BJ (cell line): ENCODE measurements around the gene RSRP1. TPM values are rescaled to one million over a fixed set of nuclear protein-coding genes. Genes with fewer than 3 reads are reported as not detected.

Experiments used
- CTCF ChIA-PET: fragments of 350-600 bp; formaldehyde crosslinking; extraction: SDS; loops from one replicate; lab custom pipeline; 2021; ENCODE audit warnings: antibody characterized with exemption, inconsistent platforms; lab: Yijun Ruan, JAX
- POLR2A ChIA-PET: fragments of 300-600 bp; sonication (Branson Sonifier 250); formaldehyde crosslinking; extraction: SDS; loops from one replicate; lab custom pipeline; 2021; ENCODE audit warnings: antibody characterized with exemption; lab: Charles Lee
- DNase-seq: peaks from one replicate; pipeline ENCODE4 v3.0.0-alpha.2; 2011; ENCODE audit warnings: low read depth
- H3K27me3 ChIP-seq: 2 replicates; pipeline ENCODE4 v1.6.0; 2011; ENCODE audit warnings: low read length; ENCODE audit not compliant: control insufficient read depth, insufficient read depth
- H3K36me3 ChIP-seq: 2 replicates; pipeline ENCODE4 v1.5.1; 2011; ENCODE audit warnings: low read length; ENCODE audit not compliant: control insufficient read depth, insufficient read depth
- H3K4me3 ChIP-seq: 2 replicates; pipeline ENCODE4 v1.5.1; 2011; ENCODE audit warnings: low read depth, mild to moderate bottlenecking, control low read depth, low read length
- polyA plus RNA-seq: library from polyadenylated mRNA; depleted of rRNA; stranded (reverse); fragments of >200 nt; gene quantifications from 2 replicates; pipeline ENCODE4 v1.2.3, GENCODE V29; 2011
- TF ChIP-seq, protein P1 (sequence below): IDR thresholded peaks from 2 replicates; pipeline ENCODE4 v1.5.1; 2011; ENCODE audit warnings: low read depth, mild to moderate bottlenecking, control low read depth, inconsistent platforms, low read length, moderate library complexity; ENCODE audit not compliant: insufficient read depth

Gene RSRP1
- polyA plus RNA-seq, 1 experiment = 70.4 TPM

- ChIA-PET CTCF (interaction anchor here (0.6 to 1.2 kb wide), 2 partner anchors 10 to 1152 kb away, joined by 3 read pairs; no protein-coding TSS in a partner anchor), POLR2A (no interaction called here)
- TF ChIP-seq, protein P1, sequence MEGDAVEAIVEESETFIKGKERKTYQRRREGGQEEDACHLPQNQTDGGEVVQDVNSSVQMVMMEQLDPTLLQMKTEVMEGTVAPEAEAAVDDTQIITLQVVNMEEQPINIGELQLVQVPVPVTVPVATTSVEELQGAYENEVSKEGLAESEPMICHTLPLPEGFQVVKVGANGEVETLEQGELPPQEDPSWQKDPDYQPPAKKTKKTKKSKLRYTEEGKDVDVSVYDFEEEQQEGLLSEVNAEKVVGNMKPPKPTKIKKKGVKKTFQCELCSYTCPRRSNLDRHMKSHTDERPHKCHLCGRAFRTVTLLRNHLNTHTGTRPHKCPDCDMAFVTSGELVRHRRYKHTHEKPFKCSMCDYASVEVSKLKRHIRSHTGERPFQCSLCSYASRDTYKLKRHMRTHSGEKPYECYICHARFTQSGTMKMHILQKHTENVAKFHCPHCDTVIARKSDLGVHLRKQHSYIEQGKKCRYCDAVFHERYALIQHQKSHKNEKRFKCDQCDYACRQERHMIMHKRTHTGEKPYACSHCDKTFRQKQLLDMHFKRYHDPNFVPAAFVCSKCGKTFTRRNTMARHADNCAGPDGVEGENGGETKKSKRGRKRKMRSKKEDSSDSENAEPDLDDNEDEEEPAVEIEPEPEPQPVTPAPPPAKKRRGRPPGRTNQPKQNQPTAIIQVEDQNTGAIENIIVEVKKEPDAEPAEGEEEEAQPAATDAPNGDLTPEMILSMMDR = no peak
- no peaks in the 10 kb centered on the region for H3K27me3 ChIP-seq
- H3K36me3 ChIP-seq = no peaks in the 10 kb centered on the region
- no peak for DNase-seq
- H3K4me3 ChIP-seq = no peak overlapping the region
These were observed 34.5 kb downstream of the RSRP1 start for GRCh38 chr1:25212725-25213124.

DNA sequence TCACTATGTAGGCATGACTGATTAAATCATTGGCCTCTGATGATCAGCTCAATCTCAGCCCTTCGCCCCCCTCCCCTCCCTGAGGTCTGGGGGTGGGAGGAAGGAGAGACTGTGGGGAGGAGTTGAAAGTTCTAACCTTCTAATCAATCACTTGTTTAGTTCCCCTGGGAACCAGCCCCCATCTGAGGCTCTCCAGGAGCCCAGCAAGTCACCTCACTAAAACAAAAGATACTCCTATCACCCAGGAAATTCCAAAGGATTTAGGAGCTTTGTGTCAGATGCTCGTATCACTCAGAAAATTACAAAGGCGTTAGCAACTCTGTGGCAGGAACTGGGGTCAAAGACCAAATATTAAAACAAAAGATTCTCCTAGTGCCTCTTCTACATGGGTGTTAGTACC is 36.5 kb downstream of the RSRP1 start:
- TF ChIP-seq, protein P1 = no peak
- Histone ChIP-seq H3K36me3 (no peaks in the 10 kb centered on the region), H3K27me3 (no peaks in the 10 kb centered on the region), H3K4me3 (no peak overlapping the region)
- POLR2A ChIA-PET = no interaction called here
- no peak for DNase-seq
- CTCF ChIA-PET = no interaction called here

GRCh38 chr1:25209516-25209915 is 37.7 kb downstream of the RSRP1 start:
- Histone ChIP-seq H3K27me3 (no peaks in the 10 kb centered on the region), H3K4me3 (no peak overlapping the region), H3K36me3 (no peaks in the 10 kb centered on the region)
- POLR2A ChIA-PET = no interaction called here
- TF ChIP-seq, protein P1 = no peak
- no peak for DNase-seq
- CTCF ChIA-PET = no interaction called here

GRCh38 chr1:25208561-25209222 is 38.6 kb downstream of the RSRP1 start:
- no peak for DNase-seq
- H3K4me3 ChIP-seq = no peak overlapping the region
- no peaks in the 10 kb centered on the region for H3K27me3 ChIP-seq
- CTCF ChIA-PET = no interaction called here
- TF ChIP-seq, protein P1 = no peak
- POLR2A ChIA-PET = no interaction called here
- no peaks in the 10 kb centered on the region for H3K36me3 ChIP-seq

DNA sequence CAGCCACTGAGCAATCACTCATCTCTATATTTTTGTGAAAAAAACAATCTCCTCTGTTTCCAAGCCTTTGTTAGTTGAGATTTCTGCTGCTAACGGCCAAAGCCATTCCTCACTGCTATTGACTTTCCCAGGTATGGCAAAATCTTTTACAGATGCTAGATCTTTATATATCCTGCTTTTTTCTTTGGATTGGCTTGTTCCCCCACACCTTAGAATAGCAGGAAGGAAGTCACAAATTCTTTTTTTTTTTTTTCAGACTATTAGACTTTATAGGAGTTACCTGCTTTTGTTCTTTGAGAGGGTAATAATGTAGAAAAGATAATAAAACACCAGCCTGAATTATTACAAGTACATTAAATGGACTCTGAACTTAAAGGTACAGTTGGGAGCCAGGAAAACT is 39.2 kb downstream of the RSRP1 start:
- no peak for DNase-seq
- Histone ChIP-seq H3K4me3 (no peak overlapping the region), H3K27me3 (no peaks in the 10 kb centered on the region), H3K36me3 (no peaks in the 10 kb centered on the region)
- CTCF ChIA-PET = no interaction called here
- POLR2A ChIA-PET = no interaction called here
- TF ChIP-seq, protein P1 = no peak
